Endothelial cell of umbilical vein (primary cell): ENCODE results near the gene PBLD. TPM values are rescaled to one million over a fixed set of nuclear protein-coding genes. Genes with fewer than 3 reads are reported as not detected.
A peak's percentile ranks its signal among the peaks of the same experiment; 100 is the strongest.

Experiments
- Bru-seq: library from RNA; stranded (reverse); fragments of 400-500 nt; gene quantifications from one replicate; lab custom pipeline; 2021; lab: Mats Ljungman, UMichigan
- BruChase-seq, 2 experiments: library from RNA; stranded (reverse); fragments of 400-500 nt; gene quantifications; one replicate each; lab custom pipeline; 2021; lab: Mats Ljungman, UMichigan
- BruUV-seq: library from RNA; stranded (reverse); fragments of 400-500 nt; replicated peaks from 2 replicates; lab custom pipeline; 2021; lab: Mats Ljungman, UMichigan
- CTCF ChIA-PET: fragments of 300-600, 350-600 bp; sonication (Branson Sonifier 250); formaldehyde crosslinking; loops from one replicate; lab custom pipeline; 2021; ENCODE audit warnings: antibody characterized with exemption, inconsistent platforms; lab: Charles Lee
- POLR2A ChIA-PET: fragments of 300-600, 350-600 bp; sonication (Branson Sonifier 250); formaldehyde crosslinking; loops from one replicate; lab custom pipeline; 2021; ENCODE audit warnings: antibody characterized with exemption, inconsistent platforms; lab: Charles Lee
- DNase-seq: peaks from one replicate; pipeline ENCODE4 v3.0.0-alpha.2; 2011; ENCODE audit warnings: low read depth, low spot score
- FAIRE-seq: peaks from 2 replicates; lab custom pipeline; 2011; peaks lifted over from hg19 to GRCh38; lab: Jason Lieb, UNC
- H2AFZ ChIP-seq: 2 replicates; pipeline ENCODE4 v1.6.0; 2012; ENCODE audit warnings: low read depth, low read length, control low read depth, inconsistent platforms
- H3K27ac ChIP-seq: 2 replicates; pipeline ENCODE4 v1.5.1; 2011; ENCODE audit warnings: low read depth, mild to moderate bottlenecking, control low read depth, low read length, moderate library complexity; ENCODE audit not compliant: insufficient read depth
- H3K27me3 ChIP-seq, 2 experiments: 2 replicates each; pipeline versions ENCODE4 v1.6.0 to v1.6.1; 2011; ENCODE audit warnings: low read length in 2 of 2, mixed read lengths in 1 of 2; ENCODE audit not compliant: control insufficient read depth in 2 of 2, insufficient read depth in 2 of 2
- H3K36me3 ChIP-seq, 2 experiments: 2 replicates in 1 of 2; 3 replicates in 1 of 2; pipeline ENCODE4 v1.5.1; 2011; ENCODE audit warnings: low read length in 2 of 2, mild to moderate bottlenecking in 1 of 2, moderate library complexity in 1 of 2; ENCODE audit not compliant: control insufficient read depth in 2 of 2, insufficient read depth in 2 of 2; ENCODE audit errors: extremely low read depth in 1 of 2
- H3K4me1 ChIP-seq: 3 replicates; pipeline ENCODE4 v1.5.1; 2011; ENCODE audit warnings: mild to moderate bottlenecking, low read length; ENCODE audit not compliant: control insufficient read depth, insufficient read depth; ENCODE audit errors: extremely low read depth
- H3K4me2 ChIP-seq: 2 replicates; pipeline ENCODE4 v1.6.1; 2011; ENCODE audit warnings: low read length, control low read depth, mixed read lengths; ENCODE audit not compliant: insufficient read depth
- H3K4me3 ChIP-seq, 3 experiments: fragments of 200-600 bp in 1 of 3; sonication (generic), shearing (Covaris generic) in 1 of 3; replicated peaks in 1 of 3; 2 replicates each; pipeline ENCODE4 v1.5.1; 2011 to 2016; ENCODE audit warnings: control low read depth in 3 of 3, low read length in 3 of 3, mild to moderate bottlenecking in 2 of 3, inconsistent platforms in 1 of 3, low read depth in 1 of 3, moderate library complexity in 1 of 3; ENCODE audit not compliant: insufficient read depth in 1 of 3
- H3K79me2 ChIP-seq: 2 replicates; pipeline ENCODE4 v1.6.0; 2012; ENCODE audit warnings: low read length, inconsistent platforms; ENCODE audit not compliant: control insufficient read depth, insufficient read depth
- H3K9ac ChIP-seq: replicated peaks from 2 replicates; pipeline ENCODE3; 2011; ENCODE audit warnings: low read length, control low read depth; ENCODE audit not compliant: insufficient read depth; ENCODE audit errors: extremely low read depth
- H3K9me1 ChIP-seq: replicated peaks from 3 replicates; pipeline ENCODE4 v1.6.0; 2011; ENCODE audit warnings: mild to moderate bottlenecking, low read length; ENCODE audit not compliant: control insufficient read depth, insufficient read depth; ENCODE audit errors: extremely low read depth
- H3K9me3 ChIP-seq: replicated peaks from 2 replicates; pipeline ENCODE4 v1.5.1; 2012; ENCODE audit warnings: low read length, inconsistent platforms; ENCODE audit not compliant: control insufficient read depth, insufficient read depth
- H4K20me1 ChIP-seq: replicated peaks from 2 replicates; pipeline ENCODE3; 2011; ENCODE audit warnings: mild to moderate bottlenecking, low read length; ENCODE audit not compliant: control insufficient read depth, insufficient read depth; ENCODE audit errors: extremely low read depth
- CTCF ChIP-seq, 2 donors: IDR thresholded peaks; 1 replicate in 1 of 2; 2 replicates in 1 of 2; pipeline ENCODE4 v1.5.1; 2011; ENCODE audit warnings: low read length in 2 of 2, mild to moderate bottlenecking in 2 of 2, moderate library complexity in 2 of 2, control low read depth in 1 of 2, inconsistent platforms in 1 of 2, low read depth in 1 of 2; ENCODE audit not compliant: insufficient read depth in 1 of 2; ENCODE audit errors: extremely low read depth in 1 of 2
- EZH2 ChIP-seq: IDR thresholded peaks from 2 replicates; pipeline ENCODE4 v1.6.1; 2012; ENCODE audit warnings: borderline replicate concordance, low read depth, mild to moderate bottlenecking, moderate library complexity, low read length, inconsistent platforms; ENCODE audit not compliant: severe bottlenecking
- FOS ChIP-seq: IDR thresholded peaks from 2 replicates; pipeline ENCODE4 v1.6.1; 2011; ENCODE audit warnings: mild to moderate bottlenecking, low read length, moderate library complexity, borderline replicate concordance; ENCODE audit not compliant: insufficient read depth
- MAX ChIP-seq: IDR thresholded peaks from 2 replicates; pipeline ENCODE4 v1.6.1; 2011; ENCODE audit not compliant: insufficient read depth, insufficient read length
- POLR2A ChIP-seq: IDR thresholded peaks from 2 replicates; pipeline ENCODE4 v1.6.1; 2012; ENCODE audit warnings: low read depth, mild to moderate bottlenecking, control low read depth, low read length
- POLR2AphosphoS5 ChIP-seq: IDR thresholded peaks from 2 replicates; pipeline ENCODE4 v1.6.1; 2012; ENCODE audit warnings: low read depth, mild to moderate bottlenecking, control low read depth, low read length, moderate library complexity; ENCODE audit not compliant: insufficient read depth
- dilution Hi-C: fragments of 300-500 bp; cut with MboI; formaldehyde crosslinking; loops from one replicate; pipeline ENCODE4 v1.15.0; 2019; ENCODE audit warnings: low sequenced_read_pairs; ENCODE audit not compliant: extremely low pct_ligation_motif_present
- intact Hi-C: fragments of 100-400 bp; cut with micrococcal nuclease; formaldehyde crosslinking; loops from one replicate; pipeline ENCODE4 v1.10.0; 2022
- long read RNA-seq: library from polyadenylated mRNA; stranded (forward); transcript quantifications from one replicate; pipeline ENCODE4 v2.0.0, GENCODE V29; 2021
- polyA minus RNA-seq, 3 experiments: library from RNA; depleted of rRNA, polyadenylated mRNA; stranded (reverse); fragments of >200 nt; gene quantifications; 1 replicate in 1 of 3; 2 replicates in 2 of 3; pipeline ENCODE4 v1.2.3, GENCODE V29; 2011
- polyA plus RNA-seq, 4 experiments: library from polyadenylated mRNA; depleted of rRNA in 3 of 4; stranded (reverse) in 3 of 4; unstranded in 1 of 4; fragments of >200 nt; gene quantifications; 2 replicates each; pipeline versions ENCODE4 v1.2.1 to v1.2.3, GENCODE V29; 2011 to 2012; ENCODE audit warnings: missing spikeins in 1 of 4
- total RNA-seq: library from RNA; stranded (reverse); gene quantifications from 2 replicates; pipeline ENCODE4 v1.2.3, GENCODE V29; 2021

PBLD gene
- total RNA-seq (3.6 and 5.1 TPM in 2 replicates), polyA plus RNA-seq (0.94 and 1.5 TPM in 2 replicates), polyA minus RNA-seq (2.3 and 2.5 TPM in 2 replicates), Bru-seq, nascent RNA (percentile 50 among the genes with signal in this experiment), BruChase-seq, experiment 1, labeled RNA remaining after a 6-hour chase (percentile 47 among the genes with signal in this experiment), BruChase-seq, experiment 2, labeled RNA remaining after a 2-hour chase (percentile 48 among the genes with signal in this experiment)
- polyA plus RNA-seq (2011; cell fraction: cytosol; rRNA removed) = 1.2 and 1.6 TPM in 2 replicates
- polyA plus RNA-seq (2011; cell fraction: nucleus; rRNA removed) = 4.8 and 5.1 TPM in 2 replicates
- polyA plus RNA-seq (2012) = 4.3 and 4.7 TPM in 2 replicates
- polyA minus RNA-seq (2011; cell fraction: cytosol; rRNA and poly(A)+ RNA removed) = not detected
- 2.5 and 4.9 TPM in 2 replicates for polyA minus RNA-seq (2011; cell fraction: nucleus; rRNA and poly(A)+ RNA removed)
- long read RNA-seq, transcript PBLD-202 (10 exons, 2,165 nt) = major isoform, 7 of 17 reads
- long read RNA-seq, partial matches to known transcripts = 2 of 17 reads
- long read RNA-seq, other reads (novel, unspliced or antisense) = 4 of 17 reads

GRCh38 chr10:68332259-68333057, at the start of gene PBLD:
Gene PBLD, minus strand, starts transcription at chr10:68332928. Its CDS starts 26,084 bp downstream, at chr10:68306844.
- peak within 1 kb of the TSS; percentile 95 to 100 (median 99) for H3K4me3 ChIP-seq
- no peak within 1 kb of the TSS for H2AFZ ChIP-seq
- BruUV-seq = TSS peak; percentile 76
- dilution Hi-C loops (no loop called here), intact Hi-C loops (loop anchor here (1.0 kb wide), 1 partner anchor 477 kb away; no protein-coding TSS in a partner anchor)
- peaks cover 56% of the 10 kb centered on the region for H3K79me2 ChIP-seq
- POLR2A ChIA-PET = interaction anchor here (0.6 to 1.7 kb wide), 4 partner anchors 16 to 119 kb away, joined by 3 to 5 read pairs (median 4); no protein-coding TSS in a partner anchor
- H3K4me1 ChIP-seq = peaks cover 20% of the 10 kb centered on the region
- peak within 1 kb of the TSS; percentile 91 for H3K27ac ChIP-seq
- H3K9me3 ChIP-seq = no peaks in the 10 kb centered on the region
- DNase-seq (peak; percentile 83), FAIRE-seq (peak; percentile 53)
- no peaks in the 10 kb centered on the region for H3K27me3 ChIP-seq
- peaks cover 0 to 3% of the 10 kb centered on the region in 2 experiments for H3K36me3 ChIP-seq
- H3K9me1 ChIP-seq = no peaks in the 10 kb centered on the region
- H3K9ac ChIP-seq = peak within 1 kb of the TSS; percentile 99
- peaks cover 21% of the 10 kb centered on the region for H4K20me1 ChIP-seq
- TF ChIP-seq MAX (no peak), CTCF (IDR thresholded peaks at IDR 0.05; ENCODE audit: extremely low read depth in 1 of 2, insufficient read depth in 1 of 2, low read depth in 1 of 2, low read length in 2 of 2) (peak; percentile 28 to 56), POLR2A (peak; percentile 84), FOS (no peak), EZH2 (no peak), POLR2AphosphoS5 (peak; percentile 50)
- CTCF ChIA-PET = interaction anchor here (0.9 to 3.5 kb wide), 6 partner anchors 16 to 544 kb away, joined by 3 to 21 read pairs (median 5); no protein-coding TSS in a partner anchor
- peak within 1 kb of the TSS; percentile 98 for H3K4me2 ChIP-seq
